ENCODE results near the gene CLTC.
A peak's percentile ranks its signal among the peaks of the same experiment; 100 is the strongest.

GRCh38 chr17:59743842-59744241, 124.1 kb downstream of the CLTC start:
- no peak for TF ChIP-seq CTCF (IDR thresholded peaks at IDR 0.05)
- TF ChIP-seq, protein P1, sequence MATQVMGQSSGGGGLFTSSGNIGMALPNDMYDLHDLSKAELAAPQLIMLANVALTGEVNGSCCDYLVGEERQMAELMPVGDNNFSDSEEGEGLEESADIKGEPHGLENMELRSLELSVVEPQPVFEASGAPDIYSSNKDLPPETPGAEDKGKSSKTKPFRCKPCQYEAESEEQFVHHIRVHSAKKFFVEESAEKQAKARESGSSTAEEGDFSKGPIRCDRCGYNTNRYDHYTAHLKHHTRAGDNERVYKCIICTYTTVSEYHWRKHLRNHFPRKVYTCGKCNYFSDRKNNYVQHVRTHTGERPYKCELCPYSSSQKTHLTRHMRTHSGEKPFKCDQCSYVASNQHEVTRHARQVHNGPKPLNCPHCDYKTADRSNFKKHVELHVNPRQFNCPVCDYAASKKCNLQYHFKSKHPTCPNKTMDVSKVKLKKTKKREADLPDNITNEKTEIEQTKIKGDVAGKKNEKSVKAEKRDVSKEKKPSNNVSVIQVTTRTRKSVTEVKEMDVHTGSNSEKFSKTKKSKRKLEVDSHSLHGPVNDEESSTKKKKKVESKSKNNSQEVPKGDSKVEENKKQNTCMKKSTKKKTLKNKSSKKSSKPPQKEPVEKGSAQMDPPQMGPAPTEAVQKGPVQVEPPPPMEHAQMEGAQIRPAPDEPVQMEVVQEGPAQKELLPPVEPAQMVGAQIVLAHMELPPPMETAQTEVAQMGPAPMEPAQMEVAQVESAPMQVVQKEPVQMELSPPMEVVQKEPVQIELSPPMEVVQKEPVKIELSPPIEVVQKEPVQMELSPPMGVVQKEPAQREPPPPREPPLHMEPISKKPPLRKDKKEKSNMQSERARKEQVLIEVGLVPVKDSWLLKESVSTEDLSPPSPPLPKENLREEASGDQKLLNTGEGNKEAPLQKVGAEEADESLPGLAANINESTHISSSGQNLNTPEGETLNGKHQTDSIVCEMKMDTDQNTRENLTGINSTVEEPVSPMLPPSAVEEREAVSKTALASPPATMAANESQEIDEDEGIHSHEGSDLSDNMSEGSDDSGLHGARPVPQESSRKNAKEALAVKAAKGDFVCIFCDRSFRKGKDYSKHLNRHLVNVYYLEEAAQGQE (IDR thresholded peaks at IDR 0.05): no peak
- no peak for TF ChIP-seq MAX (IDR thresholded peaks at IDR 0.05)
- no peak for TF ChIP-seq EP300 (IDR thresholded peaks at IDR 0.05)
- 0 out of 2 replicates have a peak, but pooled peaks have one; percentile 23 for TF ChIP-seq CHD4 (IDR thresholded peaks at IDR 0.05; ENCODE audit: borderline replicate concordance)
- TF ChIP-seq SREBF2 (IDR thresholded peaks at IDR 0.05): no peak
- no peak for TF ChIP-seq BHLHE40 (IDR thresholded peaks at IDR 0.05; ENCODE audit: low read depth, low read length)
- no peak for TF ChIP-seq POLR2AphosphoS2 (conservative IDR thresholded peaks at IDR 0.05; ENCODE audit: low read length)
- no peak for TF ChIP-seq EHMT2 (IDR thresholded peaks at IDR 0.05; ENCODE audit: low read depth)
- no peak for TF ChIP-seq MAZ (IDR thresholded peaks at IDR 0.05; ENCODE audit: borderline replicate concordance, low read depth, low read length)
